Naive thymus-derived CD8-positive, alpha-beta T cell (primary cell): ENCODE measurements around the gene NR1I3. TPM values are rescaled to one million over a fixed set of nuclear protein-coding genes. Genes with fewer than 3 reads are reported as not detected.
A peak's percentile ranks its signal among the peaks of the same experiment; 100 is the strongest.
"Not testable (repeated sequence)": the region's sequence is repeated elsewhere in the genome, so short reads cannot be mapped to it uniquely, and the experiment has no call there.

Experiments used
- ATAC-seq, 2 donors: fragments of 150-1000 bp; cut with Tn5 transposase in 1 of 2; sonication (Bioruptor Pico), chemical (Tn5 transposase) in 1 of 2; 1 replicate in 1 of 2; 2 replicates in 1 of 2; pipeline ENCODE4 v1.10.0; 2021; ENCODE audit warnings: mild to moderate bottlenecking in 2 of 2, moderate library complexity in 2 of 2
- POLR2A ChIA-PET: fragments of 350-600 bp; sonication (Branson Sonifier 250); formaldehyde crosslinking; loops from one replicate; lab custom pipeline; 2021; ENCODE audit warnings: antibody characterized with exemption; lab: Charles Lee
- DNase-seq, 10 donors: peaks; one replicate each; pipeline versions ENCODE4 v3.0.0 to v3.0.0-alpha.2; 2020 to 2022
- H3K27ac Mint-ChIP-seq, 10 donors: one replicate each; pipeline ENCODE4 v1.8.0; 2020 to 2022; ENCODE audit warnings: mild to moderate bottlenecking in 10 of 10, mixed read lengths in 10 of 10, moderate library complexity in 4 of 10, inconsistent platforms in 1 of 10
- H3K27me3 Mint-ChIP-seq, 5 donors: one replicate each; pipeline ENCODE4 v1.8.0; 2021 to 2022; ENCODE audit warnings: mixed read lengths in 5 of 5
- H3K36me3 Mint-ChIP-seq, 3 donors: one replicate each; pipeline ENCODE4 v1.8.0; 2020 to 2022; ENCODE audit warnings: mixed read lengths in 3 of 3, mild to moderate bottlenecking in 2 of 3, inconsistent platforms in 1 of 3
- H3K4me1 Mint-ChIP-seq, 4 donors: one replicate each; pipeline ENCODE4 v1.8.0; 2021 to 2022; ENCODE audit warnings: mixed read lengths in 4 of 4
- H3K4me3 Mint-ChIP-seq, 10 donors: one replicate each; pipeline ENCODE4 v1.8.0; 2020 to 2022; ENCODE audit warnings: mild to moderate bottlenecking in 10 of 10, mixed read lengths in 10 of 10, moderate library complexity in 6 of 10, inconsistent platforms in 1 of 10
- H3K9me3 Mint-ChIP-seq, 9 donors: one replicate each; pipeline ENCODE4 v1.8.0; 2020 to 2022; ENCODE audit warnings: mixed read lengths in 9 of 9, mild to moderate bottlenecking in 3 of 9, inconsistent platforms in 1 of 9, moderate library complexity in 1 of 9
- polyA plus RNA-seq, 3 donors: library from polyadenylated mRNA; unstranded; fragments of 300-500 nt; fragmentation: Illumina TruSeq; gene quantifications; one replicate each; pipeline ENCODE4 v1.2.3, GENCODE V29; 2021
- total RNA-seq, 8 experiments: library from RNA in 2 of 8; stranded (reverse) in 2 of 8; gene quantifications; one replicate each; pipeline ENCODE4 v1.2.3 and lab custom pipeline; 2021 to 2026

Gene NR1I3
- total and polyA plus RNA-seq, 5 experiments from 2014 or later, result 0.19 TPM; not detected in 4

- Mint-ChIP-seq H3K4me1 (peaks cover 33 to 66% (median 58%) of the 10 kb centered on the region in 4 donors), H3K4me3 (peak overlapping the region in 7 of 10 donors; percentile 19 to 100 (median 100)), H3K9me3 (no peaks in the 10 kb centered on the region), H3K36me3 (peaks cover 0 to 11% (median 0%) of the 10 kb centered on the region in 3 donors), H3K27ac (peak overlapping the region; percentile 87 to 99 (median 96)), H3K27me3 (no peaks in the 10 kb centered on the region)
- DNase-seq, result no peak
- POLR2A ChIA-PET, result interaction anchor here (0.6 to 15.0 kb wide), 24 partner anchors 12 to 1198 kb away, joined by 3 to 231 read pairs (median 8); partner anchors contain the start of genes ADAMTS4, ARHGAP30, B4GALT3 and CFAP126
- ATAC-seq, result peak; percentile 0 to 6
These were observed 12.8 kb downstream of the NR1I3 start for GRCh38 chr1:161225178-161225533.

DNA sequence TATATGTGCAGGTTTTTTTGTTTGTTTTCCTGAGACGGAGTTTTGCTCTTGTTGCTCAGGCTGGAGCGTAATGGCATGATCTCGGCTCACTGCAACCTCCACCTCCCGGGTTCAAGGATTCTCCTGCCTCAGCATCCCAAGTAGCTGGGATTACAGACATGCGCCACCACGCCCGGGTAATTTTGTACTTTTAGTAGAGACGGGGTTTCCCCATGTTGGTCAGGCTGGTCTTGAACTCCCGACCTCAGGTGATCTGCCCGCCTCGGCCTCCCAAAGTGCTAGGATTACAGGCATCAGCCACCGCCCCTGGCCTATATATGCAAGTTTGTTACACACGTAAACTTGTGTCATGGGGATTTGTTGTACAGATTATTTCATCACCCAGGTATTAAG is 13.3 kb downstream of the NR1I3 start:
- peak overlapping the region in 7 of 10 donors; percentile 31 to 99 (median 96) for H3K27ac Mint-ChIP-seq
- not testable (repeated sequence) for DNase-seq, H3K27me3 Mint-ChIP-seq, ATAC-seq, H3K9me3 Mint-ChIP-seq, H3K4me3 Mint-ChIP-seq
- peaks cover 36 to 70% (median 63%) of the 10 kb centered on the region in 4 donors for H3K4me1 Mint-ChIP-seq
- H3K36me3 Mint-ChIP-seq, result peaks cover 0 to 13% (median 0%) of the 10 kb centered on the region in 3 donors
- POLR2A ChIA-PET, result interaction anchor here (0.5 to 15.0 kb wide), 10 partner anchors 12 to 162 kb away, joined by 3 to 231 read pairs (median 14); partner anchors contain the start of genes ADAMTS4, FCER1G, NDUFS2 and PPOX

DNA sequence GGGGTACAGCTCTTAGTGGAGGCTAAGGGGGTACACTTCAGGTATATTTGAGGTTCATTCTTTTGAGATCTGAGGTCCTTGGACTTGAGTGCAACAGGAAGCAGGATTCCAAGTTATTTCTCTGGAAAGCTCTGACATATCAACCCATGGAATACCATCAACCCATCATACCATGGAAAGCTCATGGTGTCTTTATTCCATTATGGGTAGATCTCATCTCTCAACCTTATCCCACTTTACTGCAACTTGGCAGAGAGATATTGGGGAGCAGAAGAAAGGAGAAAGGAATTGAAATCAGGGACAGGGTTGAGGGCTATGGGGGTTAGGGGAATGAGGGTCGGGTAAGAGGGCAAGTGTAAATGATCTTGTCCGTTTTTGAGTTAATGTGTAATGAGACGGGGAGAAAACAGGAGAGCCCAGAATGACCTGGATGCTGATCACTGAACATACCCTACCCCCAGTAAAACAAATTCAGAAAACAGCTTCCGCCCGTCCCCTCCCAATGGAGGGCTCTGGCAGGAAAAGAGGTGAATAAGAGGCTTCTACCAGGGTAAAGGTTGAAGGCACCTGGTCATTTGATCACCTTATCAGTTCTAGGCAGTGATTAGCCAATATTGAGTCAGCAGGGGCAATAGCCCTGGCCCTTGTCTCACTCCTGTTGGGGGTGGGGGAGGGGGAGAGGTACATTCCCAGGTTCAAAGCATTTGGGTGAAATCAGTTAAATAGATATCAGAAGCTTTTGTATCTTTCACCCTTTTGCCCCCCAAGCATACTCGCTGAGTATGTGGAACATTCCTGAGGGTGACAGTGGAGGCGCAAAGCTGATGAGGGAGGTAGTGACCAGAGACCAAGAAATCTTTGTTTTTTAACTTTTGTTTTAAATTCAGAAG is 14.0 kb downstream of the NR1I3 start:
- H3K36me3 Mint-ChIP-seq, result peaks cover 0 to 13% (median 0%) of the 10 kb centered on the region in 3 donors
- H3K9me3 Mint-ChIP-seq, result no peaks in the 10 kb centered on the region
- peaks cover 41 to 77% (median 69%) of the 10 kb centered on the region in 4 donors for H3K4me1 Mint-ChIP-seq
- H3K27ac Mint-ChIP-seq, result peak overlapping the region in 9 of 10 donors; percentile 15 to 90 (median 63)
- ATAC-seq (no peak), DNase-seq (no peak)
- H3K4me3 Mint-ChIP-seq, result peak overlapping the region in 1 of 10 donors; percentile 47
- POLR2A ChIA-PET, result interaction anchor here (0.5 to 15.0 kb wide), 15 partner anchors 11 to 900 kb away, joined by 3 to 231 read pairs (median 4); partner anchors contain the start of genes FCER1G, NDUFS2 and SDHC
- H3K27me3 Mint-ChIP-seq, result no peaks in the 10 kb centered on the region

GRCh38 chr1:161222175-161223019 is 15.6 kb downstream of the NR1I3 start:
- H3K27ac Mint-ChIP-seq, result peak overlapping the region; percentile 62 to 90 (median 82)
- H3K4me1 Mint-ChIP-seq, result peaks cover 52 to 82% (median 77%) of the 10 kb centered on the region in 4 donors
- no peaks in the 10 kb centered on the region for H3K27me3 Mint-ChIP-seq
- DNase-seq (no peak), ATAC-seq (no peak)
- H3K9me3 Mint-ChIP-seq, result no peaks in the 10 kb centered on the region
- H3K36me3 Mint-ChIP-seq, result peaks cover 0 to 3% (median 0%) of the 10 kb centered on the region in 3 donors
- POLR2A ChIA-PET, result interaction anchor here (0.5 to 15.0 kb wide), 9 partner anchors 10 to 169 kb away, joined by 3 to 231 read pairs (median 5); partner anchors contain the start of genes FCER1G and NDUFS2
- H3K4me3 Mint-ChIP-seq, result peak overlapping the region in 5 of 10 donors; percentile 4 to 48 (median 25)

GRCh38 chr1:161220002-161220401 is 18.0 kb downstream of the NR1I3 start:
- H3K4me3 Mint-ChIP-seq, result peak overlapping the region in 3 of 10 donors; percentile 16 to 82 (median 23)
- DNase-seq (no peak), ATAC-seq (no peak)
- H3K36me3 Mint-ChIP-seq, result peaks cover 0 to 4% (median 1%) of the 10 kb centered on the region in 3 donors
- POLR2A ChIA-PET, result interaction anchor here (1.3 to 15.0 kb wide), 6 partner anchors 7 to 86 kb away, joined by 5 to 231 read pairs (median 18); partner anchors contain the start of genes FCER1G and NDUFS2
- peak overlapping the region; percentile 90 to 97 (median 96) for H3K27ac Mint-ChIP-seq
- no peaks in the 10 kb centered on the region for H3K9me3 Mint-ChIP-seq
- no peaks in the 10 kb centered on the region for H3K27me3 Mint-ChIP-seq
- peaks cover 47 to 78% (median 71%) of the 10 kb centered on the region in 4 donors for H3K4me1 Mint-ChIP-seq

- H3K4me1 Mint-ChIP-seq, result peaks cover 51 to 81% (median 75%) of the 10 kb centered on the region in 4 donors
- peak overlapping the region; percentile 90 to 97 (median 96) for H3K27ac Mint-ChIP-seq
- no peaks in the 10 kb centered on the region for H3K27me3 Mint-ChIP-seq
- POLR2A ChIA-PET, result interaction anchor here (0.5 to 15.0 kb wide), 8 partner anchors 9 to 229 kb away, joined by 3 to 231 read pairs (median 5); partner anchors contain the start of genes NDUFS2 and PPOX
- no peak for ATAC-seq
- no peak for DNase-seq
- peaks cover 0 to 12% (median 6%) of the 10 kb centered on the region in 3 donors for H3K36me3 Mint-ChIP-seq
- peak overlapping the region in 9 of 10 donors; percentile 25 to 89 (median 81) for H3K4me3 Mint-ChIP-seq
- no peaks in the 10 kb centered on the region for H3K9me3 Mint-ChIP-seq
These were observed 18.7 kb downstream of the NR1I3 start for GRCh38 chr1:161219078-161219892.

GRCh38 chr1:161218301-161219077 is 19.5 kb downstream of the NR1I3 start:
- H3K4me1 Mint-ChIP-seq, result peaks cover 48 to 79% (median 70%) of the 10 kb centered on the region in 4 donors
- POLR2A ChIA-PET, result interaction anchor here (0.5 to 15.0 kb wide), 11 partner anchors 8 to 739 kb away, joined by 3 to 231 read pairs (median 5); partner anchors contain the start of genes NDUFS2 and PPOX
- DNase-seq (peak in 2 of 10 donors; percentile 27 to 29), ATAC-seq (peak; percentile 54 to 68)
- H3K36me3 Mint-ChIP-seq, result peaks cover 5 to 20% (median 13%) of the 10 kb centered on the region in 3 donors
- peak overlapping the region; percentile 90 to 97 (median 96) for H3K27ac Mint-ChIP-seq
- H3K9me3 Mint-ChIP-seq, result no peaks in the 10 kb centered on the region
- H3K4me3 Mint-ChIP-seq, result peak overlapping the region; percentile 57 to 89 (median 80)
- no peaks in the 10 kb centered on the region for H3K27me3 Mint-ChIP-seq

GRCh38 chr1:161217831-161218230 is 20.2 kb downstream of the NR1I3 start:
- Mint-ChIP-seq H3K27me3 (no peaks in the 10 kb centered on the region), H3K4me3 (peak overlapping the region; percentile 57 to 89 (median 80)), H3K9me3 (no peaks in the 10 kb centered on the region), H3K36me3 (peaks cover 5 to 26% (median 19%) of the 10 kb centered on the region in 3 donors), H3K4me1 (peaks cover 47 to 77% (median 68%) of the 10 kb centered on the region in 4 donors), H3K27ac (peak overlapping the region; percentile 90 to 97 (median 96))
- ATAC-seq, result no peak
- POLR2A ChIA-PET, result interaction anchor here (0.6 to 15.0 kb wide), 9 partner anchors 6 to 738 kb away, joined by 3 to 231 read pairs (median 4); partner anchors contain the start of genes APOA2, NDUFS2 and TOMM40L
- no peak for DNase-seq

- Mint-ChIP-seq H3K9me3 (no peaks in the 10 kb centered on the region), H3K27me3 (no peaks in the 10 kb centered on the region), H3K4me3 (peak overlapping the region; percentile 57 to 89 (median 81)), H3K4me1 (peaks cover 45 to 72% (median 64%) of the 10 kb centered on the region in 4 donors), H3K27ac (peak overlapping the region; percentile 90 to 97 (median 96)), H3K36me3 (peaks cover 5 to 33% (median 19%) of the 10 kb centered on the region in 3 donors)
- ATAC-seq (peak; percentile 18 to 35), DNase-seq (no peak)
- POLR2A ChIA-PET, result interaction anchor here (0.6 to 15.0 kb wide), 11 partner anchors 7 to 880 kb away, joined by 3 to 231 read pairs (median 4); partner anchors contain the start of genes APOA2, NDUFS2, PCP4L1 and TOMM40L
These were observed 20.9 kb downstream of the NR1I3 start for GRCh38 chr1:161216945-161217712.
